HG02885 (cell line): ENCODE data around the gene TRIM15.
"Not testable (repeated sequence)": the region's sequence is repeated elsewhere in the genome, so short reads cannot be mapped to it uniquely, and the experiment has no call there.

Experiments
- ATAC-seq: cut with Tn5 transposase; IDR thresholded peaks from one replicate; pipeline ENCODE4 v1.9.1; 2021; ENCODE audit warnings: mild to moderate bottlenecking; ENCODE audit not compliant: unreplicated experiment, poor library complexity

The TRIM15 gene

DNA sequence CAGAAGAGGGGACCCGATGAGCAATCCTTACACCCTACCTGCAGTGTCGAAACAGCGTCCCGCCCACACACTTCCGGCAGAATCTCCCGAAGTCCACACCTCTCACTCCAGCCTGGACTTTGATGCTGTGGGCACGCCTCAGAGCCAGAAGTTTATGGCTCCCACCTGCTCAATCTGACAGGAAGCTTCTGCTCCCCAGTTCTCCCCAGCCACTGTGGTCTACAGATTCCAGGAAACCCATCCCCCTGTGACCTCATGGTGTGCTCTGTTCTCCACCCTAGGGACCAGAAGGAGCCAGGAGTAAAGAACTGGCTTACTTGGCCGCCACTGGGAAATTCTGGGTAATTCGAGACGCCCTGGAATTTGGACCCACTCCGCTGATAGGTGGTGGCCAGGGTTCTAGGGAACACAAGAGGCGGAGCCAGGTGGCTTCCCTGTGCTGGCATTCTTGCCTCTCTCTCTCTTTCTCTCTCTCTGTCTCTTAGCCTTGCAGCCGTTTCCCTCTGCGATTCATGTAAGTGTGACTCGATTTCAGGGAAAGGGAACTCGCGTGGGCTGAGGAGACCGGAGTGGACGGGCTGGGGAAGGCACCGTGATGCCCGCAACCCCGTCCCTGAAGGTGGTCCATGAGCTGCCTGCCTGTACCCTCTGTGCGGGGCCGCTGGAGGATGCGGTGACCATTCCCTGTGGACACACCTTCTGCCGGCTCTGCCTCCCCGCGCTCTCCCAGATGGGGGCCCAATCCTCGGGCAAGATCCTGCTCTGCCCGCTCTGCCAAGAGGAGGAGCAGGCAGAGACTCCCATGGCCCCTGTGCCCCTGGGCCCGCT lies at the start of gene TRIM15:
TSS of gene TRIM15 (plus strand) at position 457 of the 828 bp plus-strand sequence. CDS start at position 596, 139 bp downstream.
- ATAC-seq: no peak

GRCh38 chr6:30113841-30114240 lies 49.5 kb upstream of the TRIM15 start:
- no peak for ATAC-seq

- ATAC-seq: no peak
Measured at GRCh38 chr6:30116724-30117123, 46.6 kb upstream of the TRIM15 start.

DNA sequence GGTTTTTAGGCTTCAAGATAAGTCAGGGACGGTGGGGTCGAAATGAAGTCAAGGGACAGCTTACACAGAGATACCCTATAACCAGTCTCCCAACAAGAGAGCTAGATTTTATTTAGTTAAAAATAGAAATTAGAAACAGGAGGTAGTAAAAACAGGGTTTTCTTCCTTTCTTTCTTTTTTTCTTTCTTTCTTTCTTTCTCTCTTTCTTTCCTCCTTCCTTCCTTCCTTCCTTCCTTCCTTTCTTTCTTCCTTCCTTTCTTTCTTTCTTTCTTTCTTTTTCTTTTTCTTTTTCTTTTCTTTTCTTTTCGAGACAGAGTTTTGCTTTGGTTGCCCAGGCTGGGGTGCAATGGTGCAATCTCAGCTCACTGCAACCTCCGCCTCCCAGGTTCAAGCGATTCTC lies 44.7 kb upstream of the TRIM15 start:
- not testable (repeated sequence) for ATAC-seq

DNA sequence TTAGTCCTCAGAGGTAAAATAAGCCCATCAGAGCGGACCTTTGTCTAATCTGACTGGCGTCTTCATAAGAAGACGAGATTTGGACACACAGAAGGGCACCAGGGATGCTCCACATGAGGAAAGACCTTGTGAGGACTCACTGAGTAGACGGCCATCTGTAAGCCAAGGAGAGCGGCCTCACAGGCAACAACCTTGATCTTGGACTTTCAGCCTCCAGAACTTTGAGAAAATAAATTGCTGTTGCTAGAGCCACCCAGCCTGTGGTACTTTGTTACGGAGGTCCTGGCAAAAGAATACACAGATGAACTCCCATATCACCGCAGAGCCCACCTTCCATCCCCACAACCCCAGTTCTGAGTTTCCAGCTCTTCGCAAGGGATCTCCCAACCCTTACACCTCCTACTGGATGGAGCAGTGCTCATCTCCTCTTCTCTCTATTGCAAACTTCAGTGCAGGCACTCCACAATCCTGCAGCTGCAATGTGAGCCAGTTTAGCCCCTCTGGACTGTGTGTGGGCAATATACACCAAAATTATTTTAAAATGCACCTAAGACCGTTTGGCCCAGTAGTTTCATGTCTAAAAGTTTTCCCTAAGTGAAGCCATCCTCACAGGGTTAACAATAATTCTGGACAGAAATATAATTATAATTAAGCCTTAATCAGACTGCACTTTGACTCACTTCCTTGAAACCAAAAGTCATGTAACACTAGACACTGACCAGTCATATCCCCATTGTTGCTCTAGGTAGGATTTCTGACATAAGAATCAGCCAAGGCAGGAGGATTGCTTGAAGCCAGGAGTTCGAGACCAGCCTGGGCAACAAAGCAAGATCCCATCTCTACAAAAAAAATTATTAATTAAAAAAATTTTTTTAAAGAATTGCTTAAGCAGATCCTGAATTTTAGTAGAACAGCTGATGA lies 41.6 kb upstream of the TRIM15 start:
- no peak for ATAC-seq

DNA sequence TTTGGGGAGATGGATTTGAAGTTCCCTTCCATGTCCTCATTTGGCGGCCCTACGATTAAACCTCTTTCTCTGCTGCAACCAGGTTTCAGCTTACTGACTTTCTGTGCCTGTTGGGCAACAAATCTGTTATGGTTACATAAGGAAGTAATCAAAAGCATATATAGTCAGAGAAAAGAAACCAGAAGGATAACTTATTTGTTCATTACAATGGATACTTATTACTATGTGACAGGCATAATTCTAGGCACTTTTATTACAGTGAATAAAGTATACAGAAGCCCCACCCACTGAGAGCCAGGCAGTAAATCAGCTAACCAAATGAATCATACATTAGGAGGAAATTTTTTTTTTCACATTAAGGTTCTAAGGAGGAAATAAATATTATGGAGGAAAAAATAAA lies 40.8 kb upstream of the TRIM15 start:
- no peak for ATAC-seq

DNA sequence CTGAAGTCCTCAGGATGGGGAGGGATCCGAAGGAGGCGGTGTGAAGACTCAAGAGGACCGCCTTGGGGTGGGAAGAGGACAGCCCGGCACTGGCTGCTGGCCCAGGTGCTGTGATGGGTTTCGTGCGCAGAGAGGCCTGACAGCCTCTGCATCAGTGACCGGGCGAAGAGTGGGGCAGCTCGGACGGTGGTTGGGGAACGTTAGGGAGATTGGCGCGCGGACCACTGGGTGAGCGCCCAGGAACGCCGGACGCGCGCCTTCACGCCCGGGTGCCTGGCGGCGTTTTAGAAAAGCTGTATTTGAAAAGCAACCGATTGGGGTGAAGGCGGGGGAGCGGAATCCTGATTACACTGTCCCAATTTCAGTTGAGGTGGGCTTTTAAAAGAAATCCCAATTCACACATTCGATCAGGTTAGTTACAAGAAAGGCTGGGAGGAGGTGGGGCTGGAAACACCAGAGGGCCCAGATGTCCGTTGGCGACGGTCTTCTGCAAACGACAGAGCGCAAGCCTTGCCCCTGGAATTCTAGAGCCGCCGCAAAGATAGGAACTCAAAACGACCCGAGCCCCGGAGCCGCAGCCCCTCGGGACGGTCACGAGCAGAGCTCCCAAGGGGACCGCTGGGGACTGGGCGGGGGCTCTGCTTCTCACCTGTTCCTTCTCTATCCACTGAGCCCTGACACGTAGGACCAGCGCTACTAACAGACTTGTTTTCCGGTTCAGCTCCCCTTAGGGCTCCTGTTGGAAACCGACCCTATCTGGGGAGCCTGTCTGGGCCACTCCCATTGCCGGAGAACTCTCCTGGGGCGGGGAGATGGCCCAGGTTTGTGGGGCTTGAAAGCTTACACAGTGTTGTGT lies 35.9 kb upstream of the TRIM15 start:
- ATAC-seq: no peak

GRCh38 chr6:30129265-30130178 lies 33.8 kb upstream of the TRIM15 start:
- no peak for ATAC-seq

DNA sequence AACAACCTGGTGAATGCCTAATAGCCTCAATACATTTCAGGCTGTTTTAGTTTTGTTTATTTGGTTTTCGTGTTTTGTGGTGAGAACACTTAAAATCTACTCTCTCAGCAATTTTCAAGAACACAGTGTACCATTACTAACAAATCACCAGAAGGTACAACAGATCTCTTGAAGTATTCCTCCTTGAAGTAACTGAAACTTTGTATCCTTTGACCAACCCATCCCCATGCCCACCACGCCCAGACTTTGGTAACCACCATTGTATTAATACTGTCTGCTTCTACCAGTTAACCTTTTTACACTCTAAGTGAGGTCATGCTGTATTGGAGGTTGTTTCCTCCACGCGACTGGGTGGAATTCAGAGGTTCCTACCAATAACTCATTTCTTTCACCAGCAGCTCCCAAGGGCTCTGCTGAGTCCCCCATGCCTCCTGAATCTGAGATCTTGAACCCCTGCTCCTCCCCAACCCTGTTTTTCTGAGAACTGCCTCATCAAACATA lies 33.1 kb upstream of the TRIM15 start:
- ATAC-seq: no peak

DNA sequence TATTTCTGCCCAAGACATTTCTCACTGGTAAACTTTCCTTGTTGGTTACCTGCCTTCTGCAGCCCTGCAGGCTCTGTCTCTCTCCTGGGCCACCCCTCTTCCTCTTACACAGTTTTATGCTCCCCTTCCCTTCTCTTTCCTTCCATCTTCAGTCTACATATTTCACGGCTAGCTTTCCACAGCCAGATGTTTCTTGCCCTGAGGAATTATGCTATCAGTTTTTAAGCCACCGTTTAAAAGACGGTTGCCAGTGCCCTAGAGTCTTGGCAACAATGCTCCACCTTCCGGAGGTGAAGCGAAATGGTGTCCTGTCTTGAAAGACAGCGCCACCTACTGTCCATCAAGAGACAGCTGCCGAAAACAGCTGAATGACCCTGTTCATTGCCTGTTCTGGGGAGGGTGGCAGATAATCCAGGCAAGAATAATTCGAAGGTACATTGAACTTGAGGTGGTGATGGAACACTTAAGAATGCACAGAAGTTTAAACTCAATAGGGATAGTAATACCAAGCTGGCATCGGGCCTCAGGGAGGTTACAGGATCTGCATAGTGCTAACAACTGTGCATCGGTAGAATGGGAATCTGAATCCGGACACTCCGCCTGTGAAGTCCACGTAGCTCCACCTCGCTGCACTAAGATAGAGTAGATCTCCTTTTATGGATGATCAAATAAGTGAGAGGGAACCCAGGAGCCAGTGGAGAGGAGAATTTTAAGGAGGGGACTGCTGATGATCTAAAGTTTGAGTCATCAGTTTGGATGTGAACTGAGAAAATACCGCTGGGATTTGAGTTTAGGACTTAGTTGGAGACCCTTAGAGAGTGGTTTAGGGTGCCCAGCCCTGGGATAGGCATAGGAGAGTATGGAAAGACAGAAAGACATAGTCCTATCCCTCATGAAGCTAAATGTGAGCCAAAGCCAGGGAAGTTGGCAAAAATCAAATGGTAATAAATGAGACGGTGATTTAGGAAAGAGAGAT lies 32.2 kb upstream of the TRIM15 start:
- no peak for ATAC-seq

- ATAC-seq: no peak
Measured at GRCh38 chr6:30131947-30132497, 31.3 kb upstream of the TRIM15 start.

DNA sequence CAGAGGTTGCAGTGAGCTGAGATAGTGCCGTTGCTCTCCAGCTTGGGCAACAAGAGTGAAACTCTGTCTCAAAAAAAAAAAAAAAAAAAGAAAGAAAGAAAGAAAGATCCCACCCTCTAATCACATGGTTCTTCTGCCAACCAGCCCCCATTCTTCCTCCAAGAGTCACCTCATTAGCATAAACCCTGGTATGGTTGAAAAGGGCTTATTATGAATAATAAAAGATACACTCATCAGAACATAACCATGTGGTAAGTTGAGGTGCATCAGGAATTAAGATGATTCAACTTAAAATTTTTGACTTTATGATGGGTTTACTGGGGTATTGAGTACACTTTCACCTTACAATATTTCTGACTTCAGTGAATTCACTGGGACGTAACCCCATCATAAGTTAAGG lies 28.2 kb upstream of the TRIM15 start:
- no peak for ATAC-seq

DNA sequence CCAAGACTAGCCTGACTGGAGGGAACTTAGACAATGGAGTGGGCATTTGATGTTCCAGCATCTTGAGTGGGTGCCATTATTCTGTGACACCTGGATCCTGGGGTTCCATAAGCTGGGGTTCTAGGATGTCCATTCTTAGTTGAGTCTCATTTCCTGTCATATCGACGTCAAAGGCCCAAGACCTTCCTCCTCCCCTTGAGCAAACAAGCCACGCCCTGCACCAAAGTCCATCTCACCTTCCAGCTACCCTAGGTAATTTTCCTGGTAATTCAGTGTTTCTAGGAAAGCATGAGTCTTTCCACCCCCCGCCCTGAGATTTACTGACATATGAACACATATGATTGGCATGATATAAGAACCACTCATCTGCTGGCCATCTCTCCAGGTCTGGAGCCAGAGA lies 27.6 kb upstream of the TRIM15 start, which contains the start of gene TRIM40:
TSS of gene TRIM40 (plus strand) at position 384 of the 400 bp plus-strand sequence. CDS start 897 bp downstream, outside the sequence.
- no peak for ATAC-seq

- ATAC-seq: no peak
Measured at GRCh38 chr6:30136570-30137286, 26.6 kb upstream of the TRIM15 start.

DNA sequence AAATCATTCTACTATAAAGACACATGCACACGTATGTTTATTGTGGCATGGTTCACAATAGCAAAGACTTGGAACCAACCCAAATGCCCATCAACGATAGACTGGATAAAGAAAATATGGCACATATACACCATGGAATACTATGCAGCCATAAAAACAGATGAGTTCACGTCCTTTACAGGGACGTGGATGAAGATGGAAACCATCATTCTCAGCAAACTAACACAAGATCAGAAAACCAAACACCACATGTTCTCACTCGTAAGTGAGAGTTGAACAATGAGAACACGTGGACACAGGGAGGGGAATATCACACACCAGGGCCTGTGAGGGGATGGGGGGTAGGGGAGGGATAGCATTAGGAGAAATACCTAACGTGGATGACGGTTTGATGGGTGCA lies 23.1 kb upstream of the TRIM15 start:
- ATAC-seq: not testable (repeated sequence)

DNA sequence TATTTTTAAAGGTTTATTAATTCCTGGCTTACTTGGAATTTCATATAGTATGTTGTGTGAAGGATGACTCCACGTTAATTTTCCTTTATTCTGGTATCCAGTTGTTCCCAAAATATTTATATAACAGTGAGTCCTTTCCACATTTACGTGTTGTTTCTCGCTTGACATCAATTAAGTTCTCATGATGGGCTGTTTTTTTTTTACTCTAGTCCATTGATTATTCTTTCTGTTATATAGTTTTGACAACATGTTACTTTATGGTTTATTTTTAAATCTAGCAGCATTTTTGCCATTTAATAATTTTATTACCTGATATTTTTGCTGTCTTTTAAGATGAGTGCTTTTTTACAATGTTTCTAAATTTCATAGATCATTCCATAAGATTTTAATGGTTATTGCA lies 20.7 kb upstream of the TRIM15 start:
- ATAC-seq: no peak

GRCh38 chr6:30143780-30144179 lies 19.6 kb upstream of the TRIM15 start:
- ATAC-seq: no peak
